Measurements from ENCODE around the gene COL6A2. TPM values are rescaled to one million over a fixed set of nuclear protein-coding genes. Genes with fewer than 3 reads are reported as not detected.

Gene COL6A2
- total and polyA plus RNA-seq, 2 donors (not counting 1 experiment from before 2014, with no cell fraction given), result 1.2 to 2.1 TPM

DNA sequence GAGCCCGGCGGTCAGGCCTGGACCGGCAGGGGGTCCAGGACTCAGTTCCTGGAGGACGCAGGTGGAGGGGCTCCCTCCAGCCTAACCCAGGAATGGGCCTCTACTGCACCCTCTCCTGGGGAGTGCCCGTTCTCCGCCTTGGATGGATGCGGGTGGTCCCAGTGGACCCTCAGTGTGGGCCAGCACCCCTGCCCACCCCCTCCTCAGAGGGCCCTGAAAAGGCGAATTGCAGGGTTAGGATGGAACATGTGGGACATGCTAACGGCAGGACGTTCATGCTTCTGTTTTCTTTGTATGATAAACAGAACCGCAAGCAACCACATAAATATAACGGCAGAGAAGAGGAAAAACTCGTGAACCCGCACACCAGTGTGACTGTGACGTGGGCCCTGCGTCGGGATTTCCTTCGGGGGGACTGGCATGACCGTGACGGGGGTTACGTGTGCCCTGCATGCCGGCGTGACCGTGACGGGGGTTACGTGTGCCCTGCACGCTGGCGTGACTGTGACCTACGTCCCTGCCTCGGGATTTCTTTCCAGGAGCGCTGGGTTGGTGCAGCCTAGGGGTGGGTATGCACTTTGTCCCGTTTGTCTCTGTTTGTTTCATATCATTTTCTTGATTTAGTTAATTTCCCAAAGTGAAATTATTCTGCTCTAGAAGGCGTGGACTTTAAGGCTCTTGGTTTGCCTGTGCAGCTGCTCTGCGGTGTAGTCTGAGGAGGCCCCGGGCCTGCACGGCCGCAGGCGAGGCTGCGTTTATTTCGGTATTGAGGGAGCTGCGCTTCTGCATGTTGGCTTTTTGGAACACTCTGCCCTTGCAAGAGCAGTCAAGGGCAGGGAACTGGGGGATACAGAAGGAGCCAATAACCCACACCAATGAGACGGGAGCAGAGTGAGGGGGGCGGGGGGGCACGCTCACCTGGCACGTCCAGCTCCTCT lies 54.3 kb downstream of the COL6A2 start:
- H3K9ac ChIP-seq (ENCODE audit: low read length), result no peak overlapping the region
- H3K27me3 ChIP-seq (replicated peaks in 1 of 4; ENCODE audit: control extremely low read depth in 1 of 4, control insufficient read depth in 3 of 4, insufficient read depth in 4 of 4, low read length in 3 of 4), result no peaks in the 10 kb centered on the region
- TF ChIP-seq, protein P1, sequence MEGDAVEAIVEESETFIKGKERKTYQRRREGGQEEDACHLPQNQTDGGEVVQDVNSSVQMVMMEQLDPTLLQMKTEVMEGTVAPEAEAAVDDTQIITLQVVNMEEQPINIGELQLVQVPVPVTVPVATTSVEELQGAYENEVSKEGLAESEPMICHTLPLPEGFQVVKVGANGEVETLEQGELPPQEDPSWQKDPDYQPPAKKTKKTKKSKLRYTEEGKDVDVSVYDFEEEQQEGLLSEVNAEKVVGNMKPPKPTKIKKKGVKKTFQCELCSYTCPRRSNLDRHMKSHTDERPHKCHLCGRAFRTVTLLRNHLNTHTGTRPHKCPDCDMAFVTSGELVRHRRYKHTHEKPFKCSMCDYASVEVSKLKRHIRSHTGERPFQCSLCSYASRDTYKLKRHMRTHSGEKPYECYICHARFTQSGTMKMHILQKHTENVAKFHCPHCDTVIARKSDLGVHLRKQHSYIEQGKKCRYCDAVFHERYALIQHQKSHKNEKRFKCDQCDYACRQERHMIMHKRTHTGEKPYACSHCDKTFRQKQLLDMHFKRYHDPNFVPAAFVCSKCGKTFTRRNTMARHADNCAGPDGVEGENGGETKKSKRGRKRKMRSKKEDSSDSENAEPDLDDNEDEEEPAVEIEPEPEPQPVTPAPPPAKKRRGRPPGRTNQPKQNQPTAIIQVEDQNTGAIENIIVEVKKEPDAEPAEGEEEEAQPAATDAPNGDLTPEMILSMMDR (IDR thresholded peaks at IDR 0.05), result no peak
- no peak for TF ChIP-seq EZH2 (IDR thresholded peaks at IDR 0.05; ENCODE audit: borderline replicate concordance, insufficient read depth, low read depth, low read length, poor library complexity, severe bottlenecking)
- DNase-seq (no peak), ATAC-seq (ENCODE audit: low read depth) (no peak)
- Mint-ChIP-seq H3K4me3 (no peak overlapping the region), H3K4me1 (no peaks in the 10 kb centered on the region), H3K9me3 (ENCODE audit: insufficient read depth) (no peaks in the 10 kb centered on the region), H3K27me3 (no peaks in the 10 kb centered on the region), H3K27ac (no peak overlapping the region)
- CTCF ChIA-PET, result interaction anchor here (0.6 to 2.9 kb wide), 3 partner anchors 9 to 407 kb away, joined by 3 to 12 read pairs (median 3); partner anchors contain the start of gene LSS
- no peaks in the 10 kb centered on the region for H3K36me3 ChIP-seq (replicated peaks in 1 of 2; ENCODE audit: control extremely low read depth in 1 of 2, control insufficient read depth in 1 of 2, extremely low read depth in 1 of 2, insufficient read depth in 2 of 2, low read length in 1 of 2)
- intact Hi-C loops (cut with micrococcal nuclease), result no loop called here
- H4K20me1 ChIP-seq (ENCODE audit: control insufficient read depth, insufficient read depth, low read length, poor library complexity, severe bottlenecking), result no peaks in the 10 kb centered on the region
- H3K79me2 ChIP-seq (ENCODE audit: control insufficient read depth, insufficient read depth, low read length), result no peaks in the 10 kb centered on the region
- H3K4me3 ChIP-seq (ENCODE audit: control extremely low read depth in 1 of 5, extremely low read depth in 1 of 5, insufficient read depth in 1 of 5, low read depth in 2 of 5, low read length in 4 of 5), result no peak overlapping the region
- POLR2A ChIA-PET, result no interaction called here
- H3K4me2 ChIP-seq (replicated peaks; ENCODE audit: low read depth, low read length, poor library complexity, severe bottlenecking), result no peak overlapping the region
- H3K9me3 ChIP-seq (ENCODE audit: control extremely low read depth in 1 of 3, control insufficient read depth in 2 of 3, insufficient read depth in 1 of 3, low read length in 2 of 3), result no peaks in the 10 kb centered on the region
- H2AFZ ChIP-seq (ENCODE audit: insufficient read depth, low read depth, low read length, poor library complexity, severe bottlenecking), result no peak overlapping the region
- no peak overlapping the region for H3K27ac ChIP-seq (ENCODE audit: low read length in 2 of 2)
- WGBS (ENCODE audit: insufficient coverage), result 95% methylated on average over 40 of the region's 45 CpGs
- H3K4me1 ChIP-seq (ENCODE audit: control insufficient read depth in 2 of 2, insufficient read depth in 2 of 2, low read length in 2 of 2), result peaks cover 0 to 5% of the 10 kb centered on the region in 2 donors

DNA sequence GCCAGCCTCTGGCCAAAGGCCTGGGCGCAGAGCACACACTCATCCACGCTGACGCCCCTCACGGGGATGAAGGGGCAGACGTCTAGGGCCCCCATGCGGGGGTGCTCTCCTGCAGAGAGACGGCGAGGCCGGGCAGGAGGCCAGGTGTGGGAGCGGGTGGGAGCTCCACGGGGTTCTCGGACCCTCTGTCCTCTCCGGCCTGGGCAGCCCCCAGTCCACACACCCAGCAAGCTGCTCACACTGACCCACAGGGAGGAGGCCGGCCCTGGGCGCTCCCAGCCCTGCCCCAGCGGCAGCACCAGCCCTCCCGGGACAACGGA lies 55.0 kb downstream of the COL6A2 start:
- Histone ChIP-seq H3K4me3 (ENCODE audit: control extremely low read depth in 1 of 5, extremely low read depth in 1 of 5, insufficient read depth in 1 of 5, low read depth in 2 of 5, low read length in 4 of 5) (no peak overlapping the region), H3K79me2 (ENCODE audit: control insufficient read depth, insufficient read depth, low read length) (no peaks in the 10 kb centered on the region), H3K4me1 (ENCODE audit: control insufficient read depth in 2 of 2, insufficient read depth in 2 of 2, low read length in 2 of 2) (peaks cover 0 to 5% of the 10 kb centered on the region in 2 donors), H4K20me1 (ENCODE audit: control insufficient read depth, insufficient read depth, low read length, poor library complexity, severe bottlenecking) (no peaks in the 10 kb centered on the region), H3K27me3 (replicated peaks in 1 of 4; ENCODE audit: control extremely low read depth in 1 of 4, control insufficient read depth in 3 of 4, insufficient read depth in 4 of 4, low read length in 3 of 4) (no peaks in the 10 kb centered on the region), H3K9ac (ENCODE audit: low read length) (no peak overlapping the region), H2AFZ (ENCODE audit: insufficient read depth, low read depth, low read length, poor library complexity, severe bottlenecking) (no peak overlapping the region), H3K9me3 (ENCODE audit: control extremely low read depth in 1 of 3, control insufficient read depth in 2 of 3, insufficient read depth in 1 of 3, low read length in 2 of 3) (no peaks in the 10 kb centered on the region), H3K4me2 (replicated peaks; ENCODE audit: low read depth, low read length, poor library complexity, severe bottlenecking) (peak overlapping the region; percentile 3), H3K36me3 (replicated peaks in 1 of 2; ENCODE audit: control extremely low read depth in 1 of 2, control insufficient read depth in 1 of 2, extremely low read depth in 1 of 2, insufficient read depth in 2 of 2, low read length in 1 of 2) (no peaks in the 10 kb centered on the region), H3K27ac (ENCODE audit: low read length in 2 of 2) (no peak overlapping the region)
- no peak for ATAC-seq (ENCODE audit: low read depth)
- H3K9me3 Mint-ChIP-seq (ENCODE audit: insufficient read depth), result no peaks in the 10 kb centered on the region
- DNase-seq, result no peak
- intact Hi-C loops (cut with micrococcal nuclease), result no loop called here
- CTCF ChIA-PET, result interaction anchor here (0.6 to 2.9 kb wide), 3 partner anchors 10 to 407 kb away, joined by 3 to 12 read pairs (median 3); partner anchors contain the start of gene LSS
- POLR2A ChIA-PET, result no interaction called here
- no peak overlapping the region for H3K27ac Mint-ChIP-seq
- TF ChIP-seq EZH2 (IDR thresholded peaks at IDR 0.05; ENCODE audit: borderline replicate concordance, insufficient read depth, low read depth, low read length, poor library complexity, severe bottlenecking), result no peak
- TF ChIP-seq, protein P1 (IDR thresholded peaks at IDR 0.05), result no peak
- no peak overlapping the region for H3K4me3 Mint-ChIP-seq
- H3K27me3 Mint-ChIP-seq, result no peaks in the 10 kb centered on the region
- H3K4me1 Mint-ChIP-seq, result no peaks in the 10 kb centered on the region
- 68% methylated on average over 18 of the region's 18 CpGs for WGBS (ENCODE audit: insufficient coverage)

Measured in B cell (primary cell).